ENCODE results near the gene P2RX5.

Gene P2RX5

GRCh38 chr17:3626831-3627768, 68.9 kb downstream of the P2RX5 start:
- DNase-seq (ENCODE audit: low read depth in 1 of 2, low spot score in 1 of 2), result no peak
